Esophagus squamous epithelium (tissue), 4 donors: ENCODE data around the gene HTR3A.

Experiments
- POLR2A ChIP-seq, 4 donors: fragments of 450-650 bp; IDR thresholded peaks; one replicate each; pipeline ENCODE4 v1.6.1; 2017; ENCODE audit warnings: antibody characterized with exemption in 4 of 4, mild to moderate bottlenecking in 4 of 4, moderate library complexity in 3 of 4
- TF ChIP-seq, protein P1 (sequence below), 6 experiments: fragments of 450-650 bp in 4 of 6; fragments of 200-600 bp in 2 of 6; sonication (generic) in 2 of 6; IDR thresholded peaks; one replicate each; pipeline ENCODE4 v1.5.1; 2016 to 2019; ENCODE audit warnings: antibody characterized with exemption in 6 of 6, mild to moderate bottlenecking in 4 of 6, moderate library complexity in 4 of 6

GRCh38 chr11:113952070-113952469 is 22.8 kb upstream of the HTR3A start:
- TF ChIP-seq, protein P1, sequence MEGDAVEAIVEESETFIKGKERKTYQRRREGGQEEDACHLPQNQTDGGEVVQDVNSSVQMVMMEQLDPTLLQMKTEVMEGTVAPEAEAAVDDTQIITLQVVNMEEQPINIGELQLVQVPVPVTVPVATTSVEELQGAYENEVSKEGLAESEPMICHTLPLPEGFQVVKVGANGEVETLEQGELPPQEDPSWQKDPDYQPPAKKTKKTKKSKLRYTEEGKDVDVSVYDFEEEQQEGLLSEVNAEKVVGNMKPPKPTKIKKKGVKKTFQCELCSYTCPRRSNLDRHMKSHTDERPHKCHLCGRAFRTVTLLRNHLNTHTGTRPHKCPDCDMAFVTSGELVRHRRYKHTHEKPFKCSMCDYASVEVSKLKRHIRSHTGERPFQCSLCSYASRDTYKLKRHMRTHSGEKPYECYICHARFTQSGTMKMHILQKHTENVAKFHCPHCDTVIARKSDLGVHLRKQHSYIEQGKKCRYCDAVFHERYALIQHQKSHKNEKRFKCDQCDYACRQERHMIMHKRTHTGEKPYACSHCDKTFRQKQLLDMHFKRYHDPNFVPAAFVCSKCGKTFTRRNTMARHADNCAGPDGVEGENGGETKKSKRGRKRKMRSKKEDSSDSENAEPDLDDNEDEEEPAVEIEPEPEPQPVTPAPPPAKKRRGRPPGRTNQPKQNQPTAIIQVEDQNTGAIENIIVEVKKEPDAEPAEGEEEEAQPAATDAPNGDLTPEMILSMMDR (IDR thresholded peaks at IDR 0.05) = no peak
- TF ChIP-seq POLR2A (IDR thresholded peaks at IDR 0.05) = no peak
